IMR-90 (cell line): ENCODE results near the gene DSCAML1. TPM values are rescaled to one million over a fixed set of nuclear protein-coding genes. Genes with fewer than 3 reads are reported as not detected.
A peak's percentile ranks its signal among the peaks of the same experiment; 100 is the strongest.

Experiments used
- ATAC-seq: fragments of 200-7000 bp; cut with Tn5 transposase; 2 replicates; pipeline ENCODE4 v1.9.1; 2020; ENCODE audit warnings: low read depth, mild to moderate bottlenecking, moderate library complexity
- BruUV-seq: library from RNA; stranded (reverse); fragments of 400-500 nt; replicated peaks from 2 replicates; lab custom pipeline; 2021; lab: Mats Ljungman, UMichigan
- CTCF ChIA-PET: fragments of 300-600 bp; formaldehyde crosslinking; extraction: SDS; loops from one replicate; lab custom pipeline; 2021; ENCODE audit warnings: antibody characterized with exemption; lab: Yijun Ruan, JAX
- POLR2A ChIA-PET: fragments of 300-600 bp; sonication (Branson Sonifier 250); formaldehyde crosslinking; loops from one replicate; lab custom pipeline; 2022; ENCODE audit warnings: antibody characterized with exemption; ENCODE audit not compliant: unreplicated experiment; lab: Charles Lee
- DNase-seq: peaks from one replicate; pipeline ENCODE4 v3.0.0; 2013
- H2AFZ ChIP-seq: replicated peaks from 2 replicates; pipeline ENCODE3; 2013; ENCODE audit warnings: low read length, mild to moderate bottlenecking; ENCODE audit not compliant: poor library complexity
- H2AK5ac ChIP-seq: 2 replicates; pipeline ENCODE4 v1.6.1; 2013; ENCODE audit warnings: low read depth, low read length, inconsistent platforms
- H2AK9ac ChIP-seq: replicated peaks from 2 replicates; pipeline ENCODE3; 2013; ENCODE audit warnings: mild to moderate bottlenecking, low read depth, low read length, moderate library complexity; ENCODE audit not compliant: poor library complexity
- H2BK120ac ChIP-seq: 2 replicates; pipeline ENCODE4 v1.6.1; 2013; ENCODE audit warnings: low read depth, low read length, inconsistent platforms
- H2BK15ac ChIP-seq: 3 replicates; pipeline ENCODE4 v1.6.1; 2013; ENCODE audit warnings: low read depth, low read length, inconsistent platforms
- H2BK20ac ChIP-seq: 2 replicates; pipeline ENCODE4 v1.6.1; 2013; ENCODE audit warnings: low read depth, mild to moderate bottlenecking, inconsistent platforms, low read length, moderate library complexity
- H2BK5ac ChIP-seq: 2 replicates; pipeline ENCODE4 v1.6.1; 2013; ENCODE audit warnings: mild to moderate bottlenecking, low read depth, low read length, inconsistent platforms; ENCODE audit not compliant: poor library complexity, severe bottlenecking
- H3K14ac ChIP-seq: replicated peaks from 2 replicates; pipeline ENCODE4 v1.6.1; 2013; ENCODE audit warnings: low read depth, low read length, inconsistent platforms
- H3K18ac ChIP-seq: 2 replicates; pipeline ENCODE4 v1.6.1; 2013; ENCODE audit warnings: low read depth, low read length, control low read depth
- H3K23ac ChIP-seq: 2 replicates; pipeline ENCODE4 v1.6.1; 2013; ENCODE audit warnings: low read depth, low read length, inconsistent platforms
- H3K27ac ChIP-seq: 2 replicates; pipeline ENCODE4 v1.5.1; 2013; ENCODE audit warnings: mild to moderate bottlenecking, control low read depth, low read length; ENCODE audit not compliant: insufficient read depth
- H3K27me3 ChIP-seq: 2 replicates; pipeline ENCODE4 v1.6.1; 2013; ENCODE audit warnings: low read length; ENCODE audit not compliant: control insufficient read depth, insufficient read depth
- H3K36me3 ChIP-seq: 2 replicates; pipeline ENCODE4 v1.6.1; 2013; ENCODE audit warnings: low read length, mixed read lengths; ENCODE audit not compliant: control insufficient read depth, insufficient read depth
- H3K4ac ChIP-seq: 2 replicates; pipeline ENCODE4 v1.6.1; 2013; ENCODE audit warnings: low read depth, low read length, inconsistent platforms
- H3K4me1 ChIP-seq: 2 replicates; pipeline ENCODE4 v1.6.1; 2013; ENCODE audit warnings: low read length, mixed read lengths; ENCODE audit not compliant: control insufficient read depth, insufficient read depth
- H3K4me2 ChIP-seq: 2 replicates; pipeline ENCODE4 v1.6.1; 2013; ENCODE audit warnings: low read depth, mild to moderate bottlenecking, control low read depth, low read length, moderate library complexity
- H3K4me3 ChIP-seq: 2 replicates; pipeline ENCODE4 v1.5.1; 2013; ENCODE audit warnings: low read depth, mild to moderate bottlenecking, control low read depth, low read length, moderate library complexity; ENCODE audit not compliant: insufficient read depth
- H3K56ac ChIP-seq: 2 replicates; pipeline ENCODE4 v1.6.1; 2013; ENCODE audit warnings: low read length, inconsistent platforms; ENCODE audit not compliant: insufficient read depth; ENCODE audit errors: extremely low read depth
- H3K79me1 ChIP-seq, 2 experiments: 2 replicates each; pipeline ENCODE4 v1.6.1; 2013; ENCODE audit warnings: low read length in 2 of 2, inconsistent platforms in 1 of 2, low read depth in 1 of 2
- H3K9ac ChIP-seq: 2 replicates; pipeline ENCODE4 v1.6.1; 2013; ENCODE audit warnings: low read depth, low read length, control low read depth
- H3K9me1 ChIP-seq: 2 replicates; pipeline ENCODE4 v1.6.1; 2013; ENCODE audit warnings: low read length, inconsistent platforms; ENCODE audit not compliant: insufficient read depth
- H3K9me3 ChIP-seq: 2 replicates; pipeline ENCODE4 v1.6.1; 2013; ENCODE audit warnings: low read length; ENCODE audit not compliant: control insufficient read depth, insufficient read depth
- H4K20me1 ChIP-seq: 2 replicates; pipeline ENCODE4 v1.6.1; 2013; ENCODE audit warnings: low read length, inconsistent platforms; ENCODE audit not compliant: insufficient read depth
- H4K5ac ChIP-seq: 2 replicates; pipeline ENCODE4 v1.6.1; 2013; ENCODE audit warnings: mild to moderate bottlenecking, low read depth, low read length, control low read depth
- H4K8ac ChIP-seq, 2 experiments: 2 replicates each; pipeline ENCODE4 v1.6.1; 2013; ENCODE audit warnings: low read depth in 2 of 2, low read length in 2 of 2, control low read depth in 1 of 2, inconsistent platforms in 1 of 2
- H4K91ac ChIP-seq: 2 replicates; pipeline ENCODE4 v1.6.1; 2013; ENCODE audit warnings: low read depth, low read length, inconsistent platforms; ENCODE audit not compliant: insufficient read depth
- BHLHE40 ChIP-seq: fragments of 150-350 bp; IDR thresholded peaks from 2 replicates; pipeline ENCODE4 v1.6.1; 2016; ENCODE audit warnings: mild to moderate bottlenecking, low read depth, low read length
- CEBPB ChIP-seq: IDR thresholded peaks from 2 replicates; pipeline ENCODE4 v1.6.1; 2012; ENCODE audit warnings: low read depth, low read length, improper control_type of control experiment
- CHD1 ChIP-seq: IDR thresholded peaks from 2 replicates; pipeline ENCODE4 v1.6.1; 2012; ENCODE audit warnings: low read depth, low read length, improper control_type of control experiment
- CTCF ChIP-seq: conservative IDR thresholded peaks from 2 replicates; pipeline ENCODE4 v1.5.1; 2012; ENCODE audit warnings: mild to moderate bottlenecking, low read depth, low read length, improper control_type of control experiment
- ELK1 ChIP-seq: fragments of 150-350 bp; IDR thresholded peaks from 2 replicates; pipeline ENCODE4 v1.6.1; 2016; ENCODE audit warnings: low read depth, mild to moderate bottlenecking, low read length, moderate library complexity, borderline replicate concordance
- FOS ChIP-seq: fragments of 150-350 bp; IDR thresholded peaks from 2 replicates; pipeline ENCODE4 v1.6.1; 2016; ENCODE audit warnings: low read depth, low read length
- MAFK ChIP-seq: IDR thresholded peaks from 2 replicates; pipeline ENCODE4 v1.6.1; 2012; ENCODE audit warnings: low read depth, low read length, improper control_type of control experiment
- MAZ ChIP-seq: IDR thresholded peaks from 2 replicates; pipeline ENCODE4 v1.6.1; 2012; ENCODE audit warnings: low read depth, mild to moderate bottlenecking, low read length, improper control_type of control experiment, moderate library complexity, borderline replicate concordance
- MXI1 ChIP-seq: IDR thresholded peaks from 2 replicates; pipeline ENCODE4 v1.6.1; 2012; ENCODE audit warnings: low read depth, mild to moderate bottlenecking, low read length, moderate library complexity, borderline replicate concordance
- NFE2L2 ChIP-seq: fragments of 150-350 bp; IDR thresholded peaks from 2 replicates; pipeline ENCODE4 v1.6.1; 2016; ENCODE audit warnings: low read depth, mild to moderate bottlenecking, low read length
- POLR2A ChIP-seq: IDR thresholded peaks from 2 replicates; pipeline ENCODE4 v1.6.1; 2012; ENCODE audit warnings: mild to moderate bottlenecking, low read depth, low read length
- RAD21 ChIP-seq: IDR thresholded peaks from 2 replicates; pipeline ENCODE4 v1.6.1; 2012; ENCODE audit warnings: low read length, improper control_type of control experiment
- RCOR1 ChIP-seq: IDR thresholded peaks from 2 replicates; pipeline ENCODE4 v1.6.1; 2012; ENCODE audit warnings: mild to moderate bottlenecking, low read length, improper control_type of control experiment; ENCODE audit not compliant: insufficient replicate concordance
- RFX5 ChIP-seq: IDR thresholded peaks from 2 replicates; pipeline ENCODE4 v1.8.0; 2012; ENCODE audit warnings: low read depth, mild to moderate bottlenecking, low read length, moderate library complexity
- SMC3 ChIP-seq: fragments of 150-350 bp; IDR thresholded peaks from 2 replicates; pipeline ENCODE4 v1.6.1; 2016; ENCODE audit warnings: low read depth, mild to moderate bottlenecking, antibody characterized with exemption, low read length, moderate library complexity
- USF2 ChIP-seq: fragments of 150-350 bp; IDR thresholded peaks from 2 replicates; pipeline ENCODE4 v1.6.1; 2017; ENCODE audit warnings: mild to moderate bottlenecking, antibody characterized with exemption, low read length, low read depth
- WGBS, 2 experiments: methylation state at CpG; one replicate each; pipeline versions ENCODE4 v1.1.5 to v1.1.7; 2013; ENCODE audit warnings: missing lambda C conversion rate in 2 of 2; ENCODE audit not compliant: insufficient read length in 1 of 2; ENCODE audit errors: extremely low coverage in 2 of 2; 5-methylcytosine and 5-hydroxymethylcytosine counted together
- dilution Hi-C: fragments of 300-500 bp; cut with HindIII; formaldehyde crosslinking; loops from one replicate; pipeline ENCODE4 v1.14.3; 2018; ENCODE audit warnings: low sequenced_read_pairs; ENCODE audit not compliant: unreplicated experiment
- in situ Hi-C: fragments of 300-500 bp; cut with MboI; formaldehyde crosslinking; loops from 3 replicates; pipeline ENCODE4 v1.14.3; 2019; ENCODE audit warnings: low sequenced_read_pairs, inconsistent platforms, mixed read lengths
- intact Hi-C: fragments of 100-400 bp; cut with micrococcal nuclease; formaldehyde crosslinking; loops from 2 replicates; pipeline ENCODE4 v1.10.0; 2022
- polyA plus RNA-seq, 3 experiments: library from polyadenylated mRNA; depleted of rRNA; stranded (reverse); fragments of >200 nt; gene quantifications; 2 replicates each; pipeline ENCODE4 v1.2.3, GENCODE V29; 2012; ENCODE audit warnings: low replicate concordance in 1 of 3
- total RNA-seq: library from RNA; depleted of rRNA; stranded (reverse); fragments of >200 nt; gene quantifications from 2 replicates; pipeline ENCODE4 v1.2.3, GENCODE V29; 2012

The DSCAML1 gene
- total and polyA plus RNA-seq, 2 of the 4 experiments (the other 2 are of a cell fraction) = not detected

GRCh38 chr11:117723277-117724024, 73.6 kb downstream of the DSCAML1 start:
- ATAC-seq (no peak), DNase-seq (no peak)
- Histone ChIP-seq H3K9ac (no peak overlapping the region), H3K23ac (no peak overlapping the region), H4K8ac (no peak overlapping the region), H2AK9ac (no peak overlapping the region), H4K20me1 (no peaks in the 10 kb centered on the region), H3K18ac (no peak overlapping the region), H3K4me1 (no peaks in the 10 kb centered on the region), H2AK5ac (no peak overlapping the region), H2BK15ac (no peak overlapping the region), H3K56ac (no peak overlapping the region), H3K36me3 (no peaks in the 10 kb centered on the region), H2BK5ac (no peak overlapping the region), H3K14ac (no peak overlapping the region), H3K9me3 (no peaks in the 10 kb centered on the region), H3K27me3 (peaks cover 9% of the 10 kb centered on the region), H3K4me3 (no peak overlapping the region), H4K5ac (no peak overlapping the region), H2BK120ac (no peak overlapping the region), H3K4ac (no peak overlapping the region), H3K27ac (no peak overlapping the region), H3K79me1 (no peaks in the 10 kb centered on the region), H3K9me1 (no peaks in the 10 kb centered on the region), H2AFZ (peak overlapping the region; percentile 18), H3K4me2 (no peak overlapping the region), H4K91ac (no peak overlapping the region), H2BK20ac (no peak overlapping the region)
- 37% methylated on average over 5 of the region's 12 CpGs; no CpG with 5 or more reads in 1 of the 2 experiments for whole genome bisulfite sequencing, 2 experiments
- BruUV-seq = no TSS peak
- in situ Hi-C loops = no loop called here
- ChIA-PET POLR2A (no interaction called here), CTCF (interaction anchor here (0.9 kb wide), 1 partner anchor 11 kb away, joined by 4 read pairs; no protein-coding TSS in a partner anchor)
- dilution Hi-C loops = no loop called here
- TF ChIP-seq CEBPB (no peak), RAD21 (no peak), CTCF (no peak), CHD1 (no peak), RCOR1 (no peak), SMC3 (no peak), USF2 (no peak), NFE2L2 (no peak), MXI1 (no peak), BHLHE40 (no peak), ELK1 (no peak), RFX5 (no peak), FOS (no peak), POLR2A (no peak), MAZ (no peak), MAFK (no peak)
- intact Hi-C loops = no loop called here
